Inferior parietal cortex (tissue), 1 donor: Measurements from ENCODE around the gene METTL1.
"Not testable (repeated sequence)": the region's sequence is repeated elsewhere in the genome, so short reads cannot be mapped to it uniquely, and the experiment has no call there.

ENCODE experiments used
- DNase-seq: peaks from one replicate; pipeline ENCODE4 v3.0.0-alpha.2; 2016; ENCODE audit errors: extremely low spot score

METTL1 gene

GRCh38 chr12:57724003-57724935 lies 47.6 kb downstream of the METTL1 start:
- DNase-seq = no peak

GRCh38 chr12:57723630-57723962 lies 48.3 kb downstream of the METTL1 start:
- DNase-seq = no peak

- DNase-seq = no peak
These were observed 48.9 kb downstream of the METTL1 start for GRCh38 chr12:57722716-57723629.

GRCh38 chr12:57721846-57722608 lies 49.9 kb downstream of the METTL1 start:
- DNase-seq = not testable (repeated sequence)

- no peak for DNase-seq
These were observed 51.0 kb downstream of the METTL1 start for GRCh38 chr12:57720606-57721595.

- DNase-seq = no peak
These were observed 51.9 kb downstream of the METTL1 start for GRCh38 chr12:57719777-57720605.

GRCh38 chr12:57718641-57719528 lies 53.0 kb downstream of the METTL1 start:
- no peak for DNase-seq
